WTC11 (cell line): Measurements from ENCODE around the gene CCDC89. TPM values are rescaled to one million over a fixed set of nuclear protein-coding genes. Genes with fewer than 3 reads are reported as not detected.

Experiments used
- ATAC-seq: fragments of 200-7000 bp; cut with Tn5 transposase; 2 replicates; pipeline ENCODE4 v1.10.0; 2021; ENCODE audit warnings: mild to moderate bottlenecking, moderate library complexity
- CTCF ChIA-PET: fragments of 300-600 bp; sonication (Branson Sonifier 250); formaldehyde crosslinking; loops from one replicate; lab custom pipeline; 2021; ENCODE audit warnings: antibody characterized with exemption; lab: Charles Lee
- POLR2A ChIA-PET: fragments of 350-600 bp; sonication (Branson Sonifier 250); formaldehyde crosslinking; loops from one replicate; lab custom pipeline; 2021; ENCODE audit warnings: antibody characterized with exemption; lab: Charles Lee
- DNase-seq: peaks from one replicate; pipeline ENCODE4 v3.0.0; 2021; ENCODE audit warnings: low spot score
- H3K27ac Mint-ChIP-seq: 2 replicates; pipeline ENCODE4 v1.8.0; 2021; ENCODE audit warnings: mixed read lengths
- H3K27me3 Mint-ChIP-seq: 2 replicates; pipeline ENCODE4 v1.8.0; 2021; ENCODE audit warnings: low read depth, mild to moderate bottlenecking, moderate library complexity, mixed read lengths
- H3K36me3 Mint-ChIP-seq: 2 replicates; pipeline ENCODE4 v1.8.0; 2021; ENCODE audit warnings: mixed read lengths
- H3K4me1 Mint-ChIP-seq: 2 replicates; pipeline ENCODE4 v1.8.0; 2022; ENCODE audit warnings: mixed read lengths
- H3K4me3 Mint-ChIP-seq: 2 replicates; pipeline ENCODE4 v1.8.0; 2021; ENCODE audit warnings: mild to moderate bottlenecking, moderate library complexity, mixed read lengths
- H3K9me3 Mint-ChIP-seq: 2 replicates; pipeline ENCODE4 v1.8.0; 2021; ENCODE audit warnings: mixed read lengths
- ARID4B ChIP-seq: sonication (generic); formaldehyde crosslinking; IDR thresholded peaks from 2 replicates; pipeline ENCODE4 v1.8.0; 2023; ENCODE audit warnings: missing genetic modification reagents, mild to moderate bottlenecking, borderline replicate concordance
- ATF2 ChIP-seq: sonication (generic); formaldehyde crosslinking; IDR thresholded peaks from 2 replicates; pipeline ENCODE4 v1.8.1; 2022; ENCODE audit warnings: low read depth, missing genetic modification reagents, borderline replicate concordance
- ATF6 ChIP-seq: sonication (generic); formaldehyde crosslinking; IDR thresholded peaks from 2 replicates; pipeline ENCODE4 v1.8.1; 2023; ENCODE audit warnings: mild to moderate bottlenecking, missing genetic modification reagents
- CDX4 ChIP-seq: fragments of 250-450 bp; sonication (Bioruptor Pico); IDR thresholded peaks from 2 replicates; pipeline ENCODE4 v1.9.0; 2021; ENCODE audit warnings: moderate library complexity, mild to moderate bottlenecking, inconsistent platforms, borderline replicate concordance
- CREM ChIP-seq: sonication (generic); formaldehyde crosslinking; IDR thresholded peaks from 2 replicates; pipeline ENCODE4 v1.8.1; 2022; ENCODE audit warnings: mild to moderate bottlenecking, missing genetic modification reagents, moderate library complexity
- E2F1 ChIP-seq: sonication (generic); formaldehyde crosslinking; IDR thresholded peaks from 2 replicates; pipeline ENCODE4 v1.8.0; 2022; ENCODE audit warnings: mild to moderate bottlenecking, missing genetic modification reagents
- ESRRA ChIP-seq: sonication (generic); formaldehyde crosslinking; IDR thresholded peaks from 2 replicates; pipeline ENCODE4 v1.8.1; 2022; ENCODE audit warnings: mild to moderate bottlenecking, missing genetic modification reagents, borderline replicate concordance
- ETV6 ChIP-seq: sonication (generic); formaldehyde crosslinking; IDR thresholded peaks from 2 replicates; pipeline ENCODE4 v1.8.1; 2022; ENCODE audit warnings: mild to moderate bottlenecking, missing genetic modification reagents
- GTF2I ChIP-seq: fragments of 250-450 bp; sonication (Bioruptor Pico); conservative IDR thresholded peaks from 2 replicates; pipeline ENCODE4 v1.4.0; 2021; ENCODE audit warnings: mild to moderate bottlenecking
- IRF2 ChIP-seq: sonication (generic); formaldehyde crosslinking; IDR thresholded peaks from 2 replicates; pipeline ENCODE4 v1.8.0; 2022; ENCODE audit warnings: low read depth, missing genetic modification reagents, borderline replicate concordance
- MXD4 ChIP-seq: fragments of 250-450 bp; sonication (Bioruptor Pico); IDR thresholded peaks from 2 replicates; pipeline ENCODE4 v1.8.0; 2021; ENCODE audit warnings: mild to moderate bottlenecking, moderate library complexity, borderline replicate concordance
- NFE2L1 ChIP-seq: sonication (generic); formaldehyde crosslinking; IDR thresholded peaks from 2 replicates; pipeline ENCODE4 v1.8.1; 2023; ENCODE audit warnings: missing genetic modification reagents
- NFYB ChIP-seq: sonication (generic); formaldehyde crosslinking; conservative IDR thresholded peaks from 2 replicates; pipeline ENCODE4 v1.8.0; 2022; ENCODE audit warnings: low read depth, missing genetic modification reagents
- OVOL2 ChIP-seq: fragments of 250-450 bp; sonication (Bioruptor Pico); IDR thresholded peaks from 2 replicates; pipeline ENCODE4 v1.9.0; 2021; ENCODE audit warnings: mild to moderate bottlenecking, borderline replicate concordance
- RELA ChIP-seq: sonication (generic); formaldehyde crosslinking; IDR thresholded peaks from 2 replicates; pipeline ENCODE4 v1.8.1; 2022; ENCODE audit warnings: missing genetic modification reagents, mild to moderate bottlenecking, borderline replicate concordance
- SMAD4 ChIP-seq: sonication (generic); formaldehyde crosslinking; IDR thresholded peaks from 2 replicates; pipeline ENCODE4 v1.8.0; 2022; ENCODE audit warnings: mild to moderate bottlenecking, missing genetic modification reagents
- TEAD1 ChIP-seq: sonication (generic); formaldehyde crosslinking; IDR thresholded peaks from 2 replicates; pipeline ENCODE4 v1.8.0; 2022; ENCODE audit warnings: mild to moderate bottlenecking, missing genetic modification reagents
- TEAD4 ChIP-seq: sonication (generic); formaldehyde crosslinking; IDR thresholded peaks from 2 replicates; pipeline ENCODE4 v1.8.0; 2022; ENCODE audit warnings: mild to moderate bottlenecking, missing genetic modification reagents
- USF1 ChIP-seq: sonication (generic); formaldehyde crosslinking; IDR thresholded peaks from 2 replicates; pipeline ENCODE4 v1.8.0; 2022; ENCODE audit warnings: mild to moderate bottlenecking, missing genetic modification reagents
- ZNF219 ChIP-seq: sonication (generic); formaldehyde crosslinking; IDR thresholded peaks from 2 replicates; pipeline ENCODE4 v1.8.0; 2023; ENCODE audit warnings: missing genetic modification reagents, mild to moderate bottlenecking, borderline replicate concordance
- ZNF232 ChIP-seq: sonication (generic); formaldehyde crosslinking; IDR thresholded peaks from 2 replicates; pipeline ENCODE4 v1.8.0; 2022; ENCODE audit warnings: mild to moderate bottlenecking, missing genetic modification reagents
- ZNF317 ChIP-seq: sonication (generic); formaldehyde crosslinking; IDR thresholded peaks from 2 replicates; pipeline ENCODE4 v1.8.1; 2023; ENCODE audit warnings: low read depth, mild to moderate bottlenecking, moderate library complexity, missing genetic modification reagents, borderline replicate concordance
- ZNF396 ChIP-seq: fragments of 250-450 bp; sonication (Bioruptor Pico); IDR thresholded peaks from 2 replicates; pipeline ENCODE4 v1.8.0; 2021; ENCODE audit warnings: mild to moderate bottlenecking, moderate library complexity, borderline replicate concordance
- ZNF416 ChIP-seq: fragments of 250-450 bp; sonication (Bioruptor Pico); IDR thresholded peaks from 2 replicates; pipeline ENCODE4 v1.9.0; 2021; ENCODE audit warnings: mild to moderate bottlenecking, inconsistent platforms
- ZNF671 ChIP-seq: fragments of 250-450 bp; sonication (Bioruptor Pico); IDR thresholded peaks from 2 replicates; pipeline ENCODE4 v1.8.0; 2021; ENCODE audit warnings: mild to moderate bottlenecking
- total RNA-seq: library from RNA; stranded (reverse); gene quantifications from 3 replicates; pipeline ENCODE4 v1.2.3, GENCODE V29; 2021

CCDC89 gene
- total RNA-seq, 1 experiment from 2014 or later: not detected

- ATAC-seq: no peak
- H3K36me3 Mint-ChIP-seq: peaks cover 8% of the 10 kb centered on the region
- TF ChIP-seq ATF2 (no peak), SMAD4 (CRISPR knock-in tag) (no peak), ZNF416 (no peak), CREM (CRISPR knock-in tag) (no peak), ETV6 (no peak), ZNF671 (no peak), ZNF396 (CRISPR knock-in tag) (no peak), RELA (CRISPR knock-in tag) (no peak), NFE2L1 (CRISPR knock-in tag) (no peak), ATF6 (CRISPR knock-in tag) (no peak), USF1 (CRISPR knock-in tag) (no peak), OVOL2 (CRISPR knock-in tag) (no peak), MXD4 (CRISPR knock-in tag) (no peak), TEAD1 (CRISPR knock-in tag) (no peak), ZNF219 (CRISPR knock-in tag) (no peak), GTF2I (CRISPR knock-in tag) (no peak), ZNF232 (CRISPR knock-in tag) (no peak)
- POLR2A ChIA-PET: no interaction called here
- peaks cover 15% of the 10 kb centered on the region for H3K9me3 Mint-ChIP-seq
- no peak overlapping the region for H3K27ac Mint-ChIP-seq
- peaks cover 59% of the 10 kb centered on the region for H3K4me1 Mint-ChIP-seq
- H3K4me3 Mint-ChIP-seq: no peak overlapping the region
- CTCF ChIA-PET: interaction anchor here (1.0 kb wide), 1 partner anchor 134 kb away, joined by 5 read pairs; the partner anchor contains the start of gene CCDC83
- DNase-seq: no peak
- peaks cover 5% of the 10 kb centered on the region; the same call in 1 of the 2 replicates for H3K27me3 Mint-ChIP-seq
These were observed 35.2 kb upstream of the CCDC89 start for GRCh38 chr11:85721191-85721590.

GRCh38 chr11:85718991-85719807 is 33.2 kb upstream of the CCDC89 start:
- peak overlapping the region; percentile 97 for H3K27ac Mint-ChIP-seq
- H3K27me3 Mint-ChIP-seq: no peaks in the 10 kb centered on the region
- H3K9me3 Mint-ChIP-seq: no peaks in the 10 kb centered on the region
- no peaks in the 10 kb centered on the region; the same call in 1 of the 2 replicates for H3K36me3 Mint-ChIP-seq
- DNase-seq (peak; percentile 35), ATAC-seq (peak; percentile 83)
- CTCF ChIA-PET: interaction anchor here (1.4 kb wide), 1 partner anchor 136 kb away, joined by 5 read pairs; the partner anchor contains the start of gene CCDC83
- H3K4me3 Mint-ChIP-seq: peak overlapping the region; percentile 43
- POLR2A ChIA-PET: interaction anchor here (0.6 to 1.1 kb wide), 2 partner anchors 17 to 71 kb away, joined by 3 to 4 read pairs; partner anchors contain the start of gene TMEM126A
- H3K4me1 Mint-ChIP-seq: peaks cover 56% of the 10 kb centered on the region
- TF ChIP-seq NFYB (no peak), CDX4 (CRISPR knock-in tag) (no peak), E2F1 (no peak), ESRRA (CRISPR knock-in tag) (no peak), NFE2L1 (CRISPR knock-in tag) (no peak), TEAD4 (no peak), ZNF671 (no peak), ZNF219 (CRISPR knock-in tag) (no peak), ZNF317 (CRISPR knock-in tag) (no peak), IRF2 (CRISPR knock-in tag) (no peak), ARID4B (CRISPR knock-in tag) (no peak)
